Stimulated activated CD4-positive, alpha-beta T cell treated with anti-CD3 and anti-CD28 coated beads, Interleukin-1b, Interleukin-23, amount 100 ng/mL, for 4 hours (primary cell): Measurements from ENCODE around the gene CDC42SE2.
"Not testable (repeated sequence)": the region's sequence is repeated elsewhere in the genome, so short reads cannot be mapped to it uniquely, and the experiment has no call there.

Source experiments
- DNase-seq, 2 donors: peaks; one replicate each; pipeline ENCODE4 v3.0.0-alpha.2; 2020; ENCODE audit warnings: low read depth in 2 of 2

The CDC42SE2 gene

DNA sequence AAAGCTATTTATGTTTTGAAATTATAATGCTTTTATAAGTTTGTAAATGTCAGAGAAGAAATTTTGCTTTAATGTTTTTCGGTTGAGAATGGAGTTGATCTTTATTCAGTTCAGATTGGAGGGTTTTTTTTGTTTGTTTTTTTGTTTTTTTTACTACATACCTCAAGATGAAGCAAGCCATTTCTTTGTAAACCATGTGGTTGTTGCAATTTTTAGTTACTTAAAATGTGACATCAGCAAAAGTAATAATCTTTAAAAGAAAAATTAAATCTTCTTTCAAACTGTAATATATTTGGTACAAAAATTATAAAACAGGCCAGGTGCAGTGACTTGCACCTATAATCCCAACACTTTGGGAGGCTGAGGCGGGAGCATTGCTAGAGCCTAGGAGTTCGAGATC is 102.6 kb downstream of the CDC42SE2 start:
- DNase-seq = no peak

DNA sequence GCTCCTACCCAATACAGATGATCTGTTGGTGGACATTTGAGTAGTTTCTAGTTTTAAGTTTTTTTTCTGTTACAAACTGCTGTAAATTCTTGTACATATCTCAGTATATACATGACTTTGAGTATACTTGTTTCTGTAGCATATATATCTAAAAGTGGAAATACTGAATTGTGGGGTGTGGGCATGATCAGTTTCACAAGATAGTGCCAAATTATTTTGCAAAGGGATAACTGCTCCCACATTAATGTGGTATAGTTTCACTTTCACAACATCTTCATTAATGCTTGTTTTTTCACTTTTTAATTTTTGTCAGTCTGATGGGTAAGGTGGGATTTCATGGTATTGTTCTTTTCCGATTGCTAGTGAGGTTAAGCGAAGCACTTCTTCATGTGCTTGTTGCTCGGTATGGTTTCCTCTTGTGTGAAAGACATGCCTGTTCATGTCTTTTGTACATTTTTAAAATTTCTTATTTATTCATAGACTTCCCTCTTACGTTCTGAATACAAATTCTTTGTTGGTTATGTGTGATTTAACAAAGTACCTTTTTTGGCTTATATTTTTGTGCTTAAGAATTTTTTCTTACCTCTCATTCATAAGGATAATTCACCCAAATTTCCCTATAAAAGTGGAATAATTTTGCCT is 103.5 kb downstream of the CDC42SE2 start:
- DNase-seq = no peak

DNA sequence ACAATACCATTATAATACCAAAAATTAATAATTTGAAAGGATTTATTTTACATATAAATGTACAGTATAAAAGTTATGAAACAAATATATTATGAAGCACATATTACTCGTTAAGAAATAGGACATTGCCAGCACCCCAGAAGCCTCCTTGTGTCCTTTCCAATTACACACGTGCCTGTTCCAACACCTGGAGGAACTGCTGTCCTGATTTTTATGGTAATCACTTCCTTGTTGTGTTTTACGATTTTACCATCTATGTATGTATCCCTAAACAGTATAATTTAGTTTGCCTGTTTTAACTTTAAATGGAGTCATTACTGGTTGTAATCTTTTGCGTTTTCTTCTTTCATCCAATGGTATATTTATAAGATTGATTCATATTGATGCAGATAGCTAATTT is 105.0 kb downstream of the CDC42SE2 start:
- no peak for DNase-seq

DNA sequence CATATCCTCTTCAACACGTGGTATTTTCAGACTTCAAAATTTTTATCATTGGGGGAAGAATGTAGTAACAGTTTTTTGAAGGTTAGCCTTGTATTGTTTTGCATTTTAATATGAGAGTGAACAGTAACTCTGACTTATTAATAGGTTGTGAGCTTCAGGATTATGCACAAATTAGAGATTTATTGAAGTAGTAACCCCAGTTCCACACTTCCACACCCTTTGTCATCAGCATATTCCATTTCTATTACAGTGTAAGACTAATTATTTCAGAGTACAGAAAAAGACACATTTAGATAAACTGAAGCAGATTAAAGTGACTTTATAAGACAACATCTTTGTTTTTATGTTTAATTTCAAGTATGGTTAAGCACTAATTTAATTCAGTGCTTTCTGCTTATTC is 105.7 kb downstream of the CDC42SE2 start:
- DNase-seq = no peak

DNA sequence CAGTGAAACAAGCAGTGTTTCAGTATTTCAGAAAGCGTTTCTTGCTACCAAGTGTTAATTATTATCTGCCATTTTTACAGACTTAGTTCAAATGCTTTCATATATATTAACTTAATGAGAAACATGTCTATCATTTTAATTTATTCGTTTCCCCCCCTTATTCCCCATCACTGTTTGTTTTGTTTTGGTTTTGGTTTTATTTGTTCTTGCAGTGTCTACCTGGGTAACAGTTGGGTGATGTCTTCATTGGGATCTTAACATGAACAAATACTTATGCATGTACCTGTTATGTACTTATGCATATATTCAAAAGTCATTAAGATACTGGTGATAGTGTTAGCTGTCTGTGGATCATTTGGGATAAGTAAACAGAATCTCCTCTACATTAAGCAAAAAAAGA is 108.0 kb downstream of the CDC42SE2 start:
- DNase-seq = no peak

DNA sequence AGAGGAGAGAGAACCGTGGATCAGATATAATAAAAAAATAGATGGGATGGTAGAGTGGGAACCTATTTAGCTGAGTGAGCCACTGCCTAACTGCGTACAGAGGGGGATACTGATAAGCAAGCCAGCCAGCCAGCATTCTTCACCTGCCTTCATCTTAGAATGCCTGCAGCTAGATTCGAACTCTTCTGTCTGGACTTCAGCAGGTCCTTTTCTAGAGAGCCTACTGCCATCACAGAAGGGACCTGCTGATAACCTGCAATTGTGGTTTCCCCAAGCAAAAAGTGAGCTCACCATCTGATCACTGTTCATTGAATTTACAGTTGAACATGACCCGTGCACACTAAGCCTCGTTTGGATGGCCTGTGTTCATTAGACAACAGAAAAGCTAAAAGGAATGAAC is 109.4 kb downstream of the CDC42SE2 start:
- DNase-seq = no peak

DNA sequence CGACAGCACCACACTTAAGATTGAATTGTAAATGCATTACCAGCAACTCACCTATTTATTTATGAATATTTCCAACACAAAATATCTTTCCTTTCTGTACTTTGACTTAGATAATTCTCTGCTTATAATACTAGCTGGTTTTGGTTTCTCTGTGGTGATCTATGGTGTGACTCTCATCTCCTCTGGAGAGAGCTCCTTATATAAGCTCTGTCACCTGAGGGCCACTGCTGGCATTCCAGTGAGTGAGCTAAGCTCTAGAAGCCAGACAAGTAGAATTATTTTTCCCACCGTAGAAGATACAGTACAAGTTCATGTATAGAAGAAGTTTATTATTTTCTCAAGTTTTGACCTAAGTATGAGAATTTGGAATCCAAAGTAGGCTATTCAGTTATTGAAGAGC is 111.5 kb downstream of the CDC42SE2 start:
- no peak for DNase-seq

DNA sequence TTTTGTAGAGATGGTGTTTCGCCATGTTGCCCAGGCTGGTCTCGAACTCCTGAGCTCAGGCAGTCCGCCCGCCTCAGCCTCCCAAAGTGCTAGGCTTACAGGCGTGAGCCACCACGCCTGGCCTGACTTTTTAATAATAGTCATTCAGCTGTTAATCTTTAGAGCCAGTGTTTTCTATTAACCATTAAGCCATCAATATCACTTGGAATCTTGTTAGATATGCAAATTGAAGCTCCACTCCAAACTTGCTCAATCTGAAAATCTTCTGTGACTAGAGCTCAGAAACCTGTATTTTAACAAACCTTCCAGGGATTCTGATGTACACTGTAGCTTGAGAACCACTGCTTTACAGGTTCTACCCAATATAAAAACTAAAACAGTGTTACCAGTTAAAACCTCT is 113.5 kb downstream of the CDC42SE2 start:
- no peak for DNase-seq

DNA sequence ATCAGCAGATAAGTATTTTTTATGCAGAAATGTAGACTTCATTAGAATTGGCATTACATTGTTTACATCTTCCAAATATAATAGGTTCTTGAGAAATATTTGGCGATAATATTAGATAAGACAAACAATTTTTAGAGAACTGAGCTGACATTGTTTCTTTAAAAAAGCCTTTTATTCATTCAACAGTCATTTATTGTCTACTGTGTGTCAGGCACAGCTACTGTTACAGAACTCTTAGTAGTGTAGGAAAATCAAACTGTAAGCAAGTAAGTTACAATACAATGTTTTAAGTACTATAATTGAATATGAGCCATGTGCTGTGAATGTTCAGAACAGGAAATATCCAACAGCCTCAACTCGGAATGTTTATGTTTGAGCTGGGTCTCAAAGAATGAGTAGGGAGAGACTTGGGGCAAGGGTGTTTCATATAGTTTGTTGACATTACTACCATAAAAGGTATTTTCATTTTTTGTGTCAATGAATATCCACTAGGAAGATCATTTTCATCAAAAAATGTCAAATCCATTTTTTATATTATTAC is 114.0 kb downstream of the CDC42SE2 start:
- DNase-seq = no peak

DNA sequence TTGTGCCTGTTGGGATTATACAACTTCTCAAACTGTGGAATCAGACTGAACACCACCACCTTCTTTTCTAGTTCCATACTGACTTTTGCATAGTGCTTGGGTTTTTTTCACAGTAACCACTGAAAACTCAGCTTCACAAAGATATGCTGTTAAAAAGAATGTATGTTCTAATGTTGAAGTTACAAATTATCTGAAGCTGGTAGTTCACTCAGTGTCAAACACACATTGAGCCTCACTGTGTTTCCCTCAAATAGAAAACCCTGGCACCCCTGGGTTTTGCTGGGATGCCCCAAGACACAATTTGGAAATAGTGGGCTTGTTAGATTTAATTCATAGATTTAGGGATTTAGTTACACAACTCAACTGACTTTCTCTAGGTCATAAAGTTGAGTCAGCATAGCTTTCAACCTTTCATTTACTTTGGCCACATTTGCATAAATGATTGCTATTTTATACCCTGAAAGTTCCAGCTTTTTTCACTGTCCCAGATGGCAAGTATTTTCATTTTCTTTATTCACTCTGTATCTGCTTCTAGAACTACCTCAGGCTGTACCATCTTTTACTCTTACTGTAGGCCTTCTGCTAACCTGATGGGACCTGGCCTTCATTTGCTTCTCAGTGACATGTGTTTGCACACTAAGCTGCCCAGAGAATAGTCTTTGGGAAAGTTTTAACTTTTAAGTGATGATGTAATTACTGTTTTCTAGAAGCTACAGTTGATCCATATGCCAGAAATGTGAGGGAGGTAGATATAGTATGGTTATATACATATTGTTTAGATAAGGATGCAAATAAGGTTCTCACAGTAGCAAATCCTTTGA is 115.1 kb downstream of the CDC42SE2 start:
- DNase-seq = no peak

DNA sequence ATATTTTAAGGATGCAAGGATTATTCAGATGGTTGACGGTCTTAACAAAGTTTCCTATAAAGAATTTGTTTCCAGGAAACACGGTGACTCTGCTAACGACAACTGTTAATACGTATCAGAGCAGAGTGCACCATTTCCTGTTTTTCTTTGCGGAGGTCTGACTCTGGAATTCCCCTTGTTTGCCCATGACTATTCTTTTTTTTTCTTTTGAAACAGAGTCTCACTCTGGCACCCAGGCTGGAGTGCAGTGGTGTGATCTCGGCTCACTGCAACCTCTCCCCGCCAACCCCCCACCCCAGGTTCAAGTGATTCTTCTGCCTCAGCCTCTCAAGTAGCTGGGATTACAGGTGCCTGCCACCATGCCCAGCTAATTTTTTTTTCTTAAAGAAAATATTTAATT is 115.9 kb downstream of the CDC42SE2 start:
- DNase-seq = peak; percentile 46 to 64

DNA sequence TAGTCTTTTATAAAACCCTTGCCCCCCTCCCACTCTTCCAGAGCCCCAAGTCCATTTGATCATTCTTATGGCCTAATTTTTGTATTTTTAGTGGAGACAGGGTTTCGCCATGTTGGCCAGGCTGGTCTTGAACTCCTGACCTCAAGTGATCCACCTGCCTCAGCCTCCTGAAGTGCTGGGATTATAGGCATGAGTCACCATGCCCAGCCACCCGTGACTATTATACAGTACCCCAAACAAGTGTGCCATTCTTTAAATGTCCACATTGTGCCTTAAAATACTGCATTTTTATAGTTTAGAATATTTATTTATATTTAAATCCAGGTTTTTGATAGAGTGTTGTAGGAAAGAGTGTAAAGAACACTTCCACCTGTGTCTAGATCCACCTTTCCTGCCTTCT is 116.4 kb downstream of the CDC42SE2 start:
- not testable (repeated sequence) for DNase-seq

DNA sequence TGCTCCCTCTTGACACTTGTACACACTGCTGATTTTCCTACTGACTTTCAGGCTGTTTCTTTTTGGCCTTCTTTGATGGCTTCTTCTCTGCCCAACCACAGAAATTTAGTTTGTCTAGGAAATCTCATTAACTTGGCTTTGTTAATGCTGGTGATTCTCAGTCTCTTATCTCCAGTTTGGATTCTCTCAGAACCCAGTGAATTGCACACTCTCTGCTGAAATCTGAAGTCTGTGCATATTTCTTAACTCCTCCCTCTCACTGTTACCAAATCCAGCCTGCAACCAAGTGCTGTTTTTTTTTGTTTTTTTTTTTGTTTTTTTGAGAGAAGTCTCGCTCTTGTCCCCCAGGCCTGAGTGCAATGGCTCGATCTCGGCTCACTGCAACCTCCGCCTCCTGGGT is 117.2 kb downstream of the CDC42SE2 start:
- no peak for DNase-seq

DNA sequence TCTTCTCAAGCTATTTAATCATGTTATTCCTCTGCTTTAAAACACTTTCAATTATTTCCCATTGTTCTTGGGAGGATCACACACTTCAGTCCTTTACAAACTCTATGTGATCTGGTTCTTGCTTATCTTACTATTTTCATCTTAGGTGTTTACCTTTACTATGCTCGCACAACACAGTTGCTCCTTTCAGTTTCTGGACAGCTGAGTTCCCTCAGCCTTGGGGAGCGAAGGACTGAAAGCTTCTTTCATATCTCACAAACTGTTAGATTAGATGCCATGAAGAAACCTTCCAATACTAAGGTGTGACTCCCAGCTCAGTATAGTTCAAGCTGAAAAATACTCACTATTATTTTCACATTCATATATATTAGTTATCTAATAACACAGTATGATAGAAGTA is 117.9 kb downstream of the CDC42SE2 start:
- DNase-seq = no peak

DNA sequence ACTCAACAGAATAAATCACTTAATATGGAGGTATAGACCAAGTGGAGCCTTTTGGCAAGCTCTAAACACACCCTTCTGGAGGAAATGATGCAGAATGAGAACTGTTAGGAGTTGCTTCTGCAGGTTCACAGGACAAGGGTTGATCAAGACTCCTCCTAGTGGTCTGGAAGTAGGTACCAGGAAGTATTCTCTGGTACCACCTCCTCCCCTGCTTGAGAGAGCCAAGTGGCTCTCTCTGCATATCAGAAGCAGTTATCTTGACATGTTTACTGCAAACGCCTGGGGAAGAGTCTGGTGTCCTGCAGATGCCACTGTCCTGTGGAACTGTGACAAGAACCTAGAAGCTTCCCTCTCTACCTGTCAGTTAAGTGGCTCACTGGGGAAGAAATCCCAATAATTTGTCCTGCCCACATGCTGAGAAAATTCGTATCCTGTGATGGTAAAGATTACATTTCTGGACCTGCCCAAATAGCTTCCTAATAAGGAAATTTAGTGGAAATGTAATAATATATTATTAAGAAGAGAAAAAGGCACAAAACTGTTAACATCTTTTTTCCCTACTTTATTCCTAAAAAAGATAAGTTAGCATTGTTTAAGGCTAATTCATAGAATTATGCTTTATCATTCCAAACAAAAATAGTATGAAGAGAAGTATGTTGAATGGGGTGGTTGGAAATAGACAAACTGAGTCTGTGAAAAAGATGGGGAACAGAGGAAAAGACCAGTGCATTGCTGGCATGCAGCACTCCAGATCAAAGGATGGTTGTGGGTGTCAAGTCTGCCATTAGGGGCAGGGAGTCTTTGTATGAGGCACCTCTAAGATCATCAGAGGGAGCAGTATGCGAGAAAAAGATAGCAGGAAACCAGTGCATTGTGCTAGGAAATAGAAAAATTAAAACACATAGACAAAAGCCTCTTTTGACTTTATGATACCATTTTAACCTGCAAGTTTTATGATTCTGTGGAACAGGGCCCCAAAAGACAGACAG is 118.8 kb downstream of the CDC42SE2 start:
- DNase-seq = peak in 1 of 2 donors; percentile 49

DNA sequence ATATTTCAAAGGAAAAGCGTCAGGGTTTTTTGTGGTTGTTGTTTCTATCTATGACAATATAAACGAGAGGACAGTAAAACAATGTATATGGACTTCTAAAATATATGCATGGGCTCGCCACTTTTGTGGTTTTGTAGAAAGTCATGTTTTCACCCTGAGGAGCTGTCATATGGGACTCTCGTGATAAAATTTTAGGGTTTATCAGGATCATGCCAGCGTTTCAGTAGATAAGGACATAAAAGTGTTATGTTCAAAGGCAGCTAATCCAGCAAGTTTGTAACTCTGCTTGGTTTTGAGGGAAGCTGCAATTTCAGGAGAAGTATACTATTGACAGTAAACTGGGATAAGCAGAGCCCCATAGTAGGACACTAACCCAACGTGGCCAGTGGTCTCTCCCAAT is 120.3 kb downstream of the CDC42SE2 start:
- no peak for DNase-seq

DNA sequence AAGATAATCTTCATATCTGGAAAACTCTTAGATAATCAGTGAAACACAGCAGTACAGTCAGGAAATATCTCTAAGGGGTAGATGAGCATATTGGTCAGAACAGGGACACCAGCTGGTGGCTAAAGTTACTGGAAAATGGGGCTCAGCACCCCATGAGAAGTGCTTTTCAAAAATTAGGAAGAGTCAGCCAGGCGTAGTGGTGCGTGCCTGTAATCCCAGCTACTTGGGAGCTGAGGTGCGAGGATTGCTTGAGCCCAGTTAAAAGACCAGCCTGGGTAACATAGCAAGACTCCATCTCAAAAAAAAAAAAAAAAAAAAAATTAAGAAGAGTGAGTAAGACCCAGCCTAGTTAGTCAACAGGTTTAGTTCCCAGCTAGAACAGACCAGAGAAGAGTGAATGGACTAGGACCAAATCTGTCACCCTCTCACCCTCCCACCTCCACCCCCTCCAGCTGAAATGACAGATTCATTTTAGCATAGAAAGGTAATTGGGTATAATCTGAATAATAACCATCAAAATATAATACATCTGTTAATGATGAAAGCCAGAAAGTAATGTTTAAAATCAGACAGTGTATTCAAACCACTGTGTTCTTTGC is 120.9 kb downstream of the CDC42SE2 start:
- no peak for DNase-seq

DNA sequence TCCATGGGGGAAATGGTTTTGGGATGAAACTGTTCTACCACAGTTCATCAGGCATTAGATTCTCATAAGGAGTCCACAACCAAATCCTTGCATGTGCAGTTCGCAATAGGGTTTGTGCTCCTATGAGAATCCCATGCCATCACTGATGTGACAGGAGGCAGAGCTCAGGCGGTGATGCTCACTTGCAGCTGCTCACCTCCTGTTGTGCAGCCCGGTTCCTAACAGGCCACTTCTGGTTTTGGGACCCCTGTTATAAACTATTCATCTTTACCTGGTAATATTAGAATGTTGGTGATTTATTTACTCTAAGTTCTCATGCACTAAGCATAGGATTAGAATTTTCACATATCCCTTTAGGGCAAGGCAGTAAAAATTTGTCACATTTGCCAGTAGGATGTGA is 122.3 kb downstream of the CDC42SE2 start:
- no peak for DNase-seq

DNA sequence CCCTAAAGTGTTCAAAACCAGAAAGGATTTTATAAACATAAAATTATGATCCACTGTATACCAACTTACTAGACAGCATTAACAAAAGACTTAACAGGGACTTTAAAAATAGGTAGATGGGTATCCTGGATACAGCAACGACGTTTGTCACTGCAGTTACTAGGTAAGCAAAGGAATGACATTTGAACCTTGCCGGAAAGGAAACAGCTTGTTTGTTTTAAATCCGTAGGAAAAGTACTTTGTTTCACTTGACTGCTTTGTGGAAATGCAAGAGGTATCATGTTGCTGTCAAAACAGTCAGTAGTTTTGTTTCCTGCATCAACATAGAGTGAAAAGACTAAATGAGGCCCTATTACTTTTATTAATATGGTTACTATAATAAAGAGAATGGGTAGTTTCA is 122.9 kb downstream of the CDC42SE2 start:
- no peak for DNase-seq

DNA sequence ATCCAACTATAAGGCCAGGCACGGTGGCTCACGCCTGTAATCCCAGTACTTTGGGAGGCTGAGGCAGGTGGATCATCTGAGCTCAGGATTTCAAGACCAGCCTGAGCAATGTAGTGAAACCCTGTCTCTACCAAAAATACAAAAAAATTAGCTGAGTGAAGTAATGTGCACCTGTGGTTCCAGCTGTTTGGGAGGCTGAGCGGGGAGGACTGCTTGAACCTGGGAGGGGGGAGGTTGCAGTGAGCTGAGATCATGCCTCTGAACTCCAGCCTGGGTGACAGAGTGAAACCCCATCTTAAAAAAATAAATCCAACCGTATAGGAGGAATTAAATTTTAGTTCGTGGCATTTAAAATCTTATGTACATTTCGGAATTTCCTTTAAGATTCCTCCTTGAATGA is 123.4 kb downstream of the CDC42SE2 start:
- DNase-seq = no peak

DNA sequence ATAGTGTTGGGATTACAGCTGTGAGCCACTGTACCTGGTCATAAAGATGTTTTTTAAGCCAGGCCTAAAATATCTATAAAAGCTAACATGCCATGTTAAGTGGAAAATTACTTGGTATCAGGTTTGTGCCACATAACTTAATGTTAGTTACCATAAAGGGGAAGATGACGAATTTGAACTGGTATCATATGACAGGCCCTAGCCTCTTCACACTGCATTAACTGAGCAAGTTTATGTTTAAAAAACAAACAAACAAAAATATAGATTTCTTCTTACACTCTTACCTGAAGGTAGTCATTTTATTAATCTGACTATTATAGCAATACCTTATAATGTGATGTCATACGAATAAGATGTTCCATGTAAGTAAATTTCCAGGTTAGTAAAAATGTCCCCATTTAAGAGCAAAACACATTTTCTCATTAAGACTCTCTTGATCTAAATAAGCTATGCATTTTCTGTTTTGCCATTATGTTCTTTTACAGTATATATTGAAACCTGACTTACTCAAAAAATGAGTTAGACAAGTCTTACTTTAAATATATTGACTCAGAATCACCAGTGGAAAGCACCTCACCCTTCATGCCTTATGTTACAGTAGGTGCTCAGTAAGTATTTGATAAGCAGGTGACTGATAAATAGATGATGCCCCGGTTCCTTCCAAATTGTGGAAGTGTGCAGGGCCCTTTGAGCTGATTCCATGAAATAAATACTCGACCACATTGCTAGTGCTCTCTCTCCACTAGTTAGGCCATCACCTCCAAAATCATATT is 125.4 kb downstream of the CDC42SE2 start:
- DNase-seq = no peak
